Stimulated activated CD8-positive, alpha-beta memory T cell treated with anti-CD3 and anti-CD28 coated beads, Interleukin-15, amount 100 ng/mL, for 4 hours (primary cell): Measurements from ENCODE around the gene CLEC18A.
"Not testable (repeated sequence)": the region's sequence is repeated elsewhere in the genome, so short reads cannot be mapped to it uniquely, and the experiment has no call there.

Experiments
- DNase-seq, 2 donors: peaks; one replicate each; pipeline ENCODE4 v3.0.0-alpha.2; 2020; ENCODE audit warnings: low read depth in 2 of 2

Gene CLEC18A

DNA sequence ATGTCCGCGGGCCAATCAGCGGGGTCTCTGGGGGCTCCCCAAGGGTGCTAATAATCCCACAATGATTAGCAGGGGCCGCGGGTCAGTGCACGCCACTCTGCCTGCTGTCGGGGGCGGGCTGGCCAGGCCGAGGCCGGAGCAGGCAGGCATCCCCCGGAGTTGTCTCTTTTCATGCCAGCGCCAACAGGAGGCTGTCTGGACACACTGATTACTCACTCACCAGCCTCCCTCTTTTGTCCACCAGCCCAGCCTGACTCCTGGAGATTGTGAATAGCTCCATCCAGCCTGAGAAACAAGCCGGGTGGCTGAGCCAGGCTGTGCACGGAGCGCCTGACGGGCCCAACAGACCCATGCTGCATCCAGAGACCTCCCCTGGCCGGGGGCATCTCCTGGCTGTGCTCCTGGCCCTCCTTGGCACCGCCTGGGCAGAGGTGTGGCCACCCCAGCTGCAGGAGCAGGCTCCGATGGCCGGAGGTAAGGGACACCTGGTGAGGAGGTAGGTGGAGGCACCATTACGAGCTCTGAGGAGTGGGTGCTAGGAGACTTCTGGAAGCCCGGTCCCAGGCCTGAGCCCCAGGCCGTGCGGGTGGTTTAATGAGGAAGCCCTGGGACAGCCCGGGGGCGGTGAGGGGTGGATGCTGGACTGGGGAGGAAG lies at the start of gene CLEC18A:
Gene CLEC18A, plus strand, starts transcription at position 318 of the 655 bp plus-strand sequence. Its CDS starts 33 bp downstream, at position 351.
- not testable (repeated sequence) for DNase-seq

DNA sequence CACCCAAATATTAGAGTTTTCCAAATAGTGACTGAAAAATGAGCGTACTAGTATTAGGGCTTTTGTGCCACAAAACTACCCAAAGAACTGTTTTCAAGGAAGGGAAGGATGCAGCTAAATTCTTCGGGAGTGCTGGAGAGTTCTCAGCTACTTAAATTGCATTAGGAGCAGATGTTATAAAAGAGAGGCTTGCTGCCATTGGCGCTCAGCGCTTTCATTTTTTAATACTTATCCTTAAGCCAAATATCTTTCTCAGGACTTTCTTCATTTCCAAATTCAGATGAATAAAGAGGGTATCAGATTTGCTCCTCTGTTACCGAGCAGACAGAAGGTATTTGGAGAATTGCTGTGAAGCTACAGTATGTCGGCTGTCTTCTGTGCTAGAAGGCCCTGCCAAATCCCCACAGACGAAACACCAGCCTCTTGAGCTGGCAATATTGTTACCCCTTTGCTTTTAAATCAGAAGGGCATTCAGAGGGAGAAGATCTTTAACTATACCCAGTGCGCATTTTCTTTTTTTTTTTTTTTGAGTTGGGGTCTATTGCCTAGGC lies 47.2 kb upstream of the CLEC18A start:
- DNase-seq = no peak

DNA sequence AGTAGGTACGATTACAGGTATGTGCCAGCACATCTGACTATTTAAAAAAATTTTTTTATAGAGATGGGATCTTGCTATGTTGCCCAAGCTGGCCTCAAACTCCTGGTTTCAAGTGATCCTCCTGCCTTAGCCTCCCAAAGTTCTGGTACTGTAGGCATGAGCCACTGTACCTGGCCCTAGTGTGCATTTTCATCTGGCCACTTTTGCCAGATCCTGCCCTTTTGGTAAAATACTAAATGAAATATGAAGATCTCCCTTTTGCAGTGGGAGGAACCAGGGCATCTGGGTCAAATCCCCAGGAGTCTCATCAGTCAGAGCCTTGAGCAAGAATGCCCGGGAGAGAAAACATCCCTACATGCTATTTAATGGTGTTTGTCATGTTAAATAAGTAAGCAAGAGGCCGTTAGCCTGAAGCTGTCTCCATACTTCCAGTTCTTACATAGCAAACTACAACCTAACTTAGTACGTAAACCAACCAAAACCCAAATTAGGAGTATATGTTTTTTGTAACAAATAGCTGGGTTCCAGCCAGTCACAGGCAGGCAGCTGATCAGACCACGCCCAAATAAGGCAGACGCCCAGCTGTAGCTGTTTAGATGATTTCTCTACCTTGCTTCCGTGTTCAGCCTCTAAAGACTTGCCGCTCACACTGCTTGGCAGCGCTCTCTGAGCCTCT lies 46.5 kb upstream of the CLEC18A start:
- DNase-seq = no peak

DNA sequence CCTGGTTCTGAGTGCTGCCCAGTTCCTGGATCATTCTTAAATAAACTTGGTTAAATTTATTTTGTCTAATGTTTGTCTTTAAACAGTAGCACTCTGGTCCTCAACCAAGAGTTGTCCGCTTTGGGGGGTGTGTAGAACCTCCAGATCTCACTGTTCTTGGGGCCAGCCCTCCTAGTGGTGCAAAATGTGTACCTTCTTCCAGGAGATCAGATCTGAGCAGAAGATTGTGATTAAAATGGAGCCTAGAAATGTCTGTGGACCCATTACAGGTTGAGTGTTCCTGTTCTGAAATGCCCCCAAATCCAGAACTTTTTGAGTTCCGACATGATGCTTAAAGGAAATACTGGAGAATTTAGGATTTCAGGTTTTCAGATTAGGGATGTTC lies 46.0 kb upstream of the CLEC18A start:
- DNase-seq = no peak

DNA sequence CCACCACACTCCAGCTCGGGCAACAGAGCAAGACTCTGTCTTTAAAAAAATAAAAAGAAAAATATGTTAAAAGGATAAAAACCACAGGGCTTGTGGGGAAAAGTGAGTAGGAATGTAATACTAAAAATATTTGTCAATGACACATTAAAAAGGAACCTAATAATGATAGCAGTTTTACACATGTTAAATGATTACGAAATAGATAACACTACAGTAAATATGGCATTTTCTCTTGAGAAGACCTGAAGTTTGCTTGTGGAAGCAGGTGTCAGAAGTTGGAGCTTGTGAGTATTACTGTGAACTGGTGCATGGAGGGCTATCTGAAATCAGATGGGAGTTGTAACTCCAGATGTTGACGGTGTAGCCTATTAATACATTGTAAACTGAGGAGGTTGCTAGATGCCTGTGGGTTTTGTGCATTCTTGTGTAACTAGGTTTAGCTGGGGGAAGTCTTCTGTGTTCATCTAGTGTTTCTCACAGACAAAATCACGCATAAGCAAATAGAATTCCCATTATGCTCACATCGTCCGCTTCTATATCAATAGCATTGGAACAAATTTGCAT lies 44.2 kb upstream of the CLEC18A start:
- no peak for DNase-seq

DNA sequence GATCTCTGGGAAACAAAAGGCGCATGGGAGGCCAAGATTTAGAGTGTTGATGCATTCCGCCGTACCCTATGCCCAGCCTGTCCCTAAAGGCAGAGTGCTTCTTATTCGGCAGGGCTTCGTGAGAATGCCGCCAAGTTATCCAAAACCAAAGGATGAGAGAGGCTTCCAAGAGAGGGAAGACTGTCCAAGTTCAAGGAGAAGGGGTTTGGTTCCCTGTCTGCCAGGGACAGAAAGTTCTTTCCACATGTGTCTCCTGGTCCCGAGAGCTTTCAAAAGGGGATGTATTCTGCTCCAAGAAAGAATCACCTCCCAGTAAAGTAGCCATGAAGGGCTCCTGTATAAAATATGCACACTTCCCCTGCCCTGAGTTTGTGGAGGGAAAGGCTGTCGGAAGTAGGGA lies 42.1 kb upstream of the CLEC18A start:
- no peak for DNase-seq

DNA sequence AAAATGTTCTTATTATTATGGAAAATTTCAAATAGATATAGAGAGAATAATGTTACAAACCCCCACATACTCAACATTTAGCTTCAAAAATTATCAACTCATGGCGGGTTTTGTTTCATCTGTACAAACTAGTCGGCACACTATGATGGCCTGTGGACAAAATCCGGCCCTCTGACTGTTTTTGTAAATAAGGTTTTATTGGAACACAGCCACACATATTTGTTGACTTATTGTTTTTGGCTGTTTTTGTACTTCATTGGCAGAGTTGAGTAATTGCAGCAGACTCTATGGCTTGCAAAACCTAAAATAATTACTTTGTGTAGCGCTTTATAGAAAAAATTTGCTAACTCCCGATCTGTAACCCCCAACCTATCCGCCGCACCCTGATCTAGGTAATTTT lies 41.4 kb upstream of the CLEC18A start:
- DNase-seq = no peak

DNA sequence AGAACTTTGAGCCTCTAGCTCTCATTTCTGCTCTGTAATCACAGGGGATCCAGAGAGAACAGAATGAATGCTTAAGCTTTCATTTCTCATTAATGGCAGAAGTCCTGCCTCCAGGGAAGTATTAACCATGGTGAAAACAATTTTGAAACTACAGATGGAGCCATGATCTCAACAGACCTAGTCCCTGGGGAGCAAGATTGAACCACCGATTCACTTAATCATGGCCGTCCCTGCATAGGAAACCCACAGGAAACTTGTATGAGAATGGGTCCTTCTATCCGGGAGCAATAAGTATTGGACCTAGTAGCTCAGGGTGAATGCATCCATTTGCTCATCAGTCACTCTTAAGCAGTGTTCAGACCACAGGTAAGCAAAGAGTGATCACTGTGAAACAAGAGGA lies 40.2 kb upstream of the CLEC18A start:
- DNase-seq = no peak

DNA sequence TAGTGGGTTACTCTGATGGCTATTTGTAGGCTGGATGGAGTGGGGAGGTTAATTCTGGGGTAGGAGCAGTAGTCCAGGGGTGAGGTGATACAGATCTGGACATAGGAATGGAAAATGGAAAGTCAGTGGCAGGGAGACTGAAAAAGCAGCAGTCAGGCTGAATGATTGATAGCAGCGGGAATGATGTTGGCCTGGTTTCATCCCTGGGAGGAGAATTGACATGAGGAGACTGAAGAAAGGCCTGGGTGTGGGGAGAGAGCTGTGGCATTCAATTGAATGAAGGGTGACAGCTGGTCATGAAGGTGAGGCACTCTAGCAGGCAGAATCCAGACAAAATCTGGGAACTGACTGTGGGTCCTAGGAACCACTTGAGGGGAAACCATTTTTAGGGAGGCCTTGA lies 34.7 kb upstream of the CLEC18A start:
- no peak for DNase-seq

DNA sequence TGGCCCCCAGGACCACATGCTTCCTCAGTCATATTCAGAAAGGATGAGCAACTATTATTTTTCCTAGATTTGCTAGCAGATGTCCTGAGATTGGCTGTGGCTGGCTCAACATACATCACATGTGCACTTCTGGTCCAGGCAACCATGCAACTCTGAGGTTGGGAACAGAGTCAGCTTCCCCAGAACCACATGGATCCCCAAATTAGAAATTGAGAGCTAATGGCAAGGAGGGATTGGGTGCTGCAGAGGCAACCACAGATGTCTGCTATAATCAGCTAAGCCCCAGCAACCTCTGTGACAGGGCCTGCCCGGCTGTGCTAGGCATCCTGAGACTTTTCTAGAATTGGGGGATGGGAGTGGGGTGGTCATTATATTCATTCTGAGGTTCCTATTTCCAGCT lies 33.8 kb upstream of the CLEC18A start:
- DNase-seq = no peak

DNA sequence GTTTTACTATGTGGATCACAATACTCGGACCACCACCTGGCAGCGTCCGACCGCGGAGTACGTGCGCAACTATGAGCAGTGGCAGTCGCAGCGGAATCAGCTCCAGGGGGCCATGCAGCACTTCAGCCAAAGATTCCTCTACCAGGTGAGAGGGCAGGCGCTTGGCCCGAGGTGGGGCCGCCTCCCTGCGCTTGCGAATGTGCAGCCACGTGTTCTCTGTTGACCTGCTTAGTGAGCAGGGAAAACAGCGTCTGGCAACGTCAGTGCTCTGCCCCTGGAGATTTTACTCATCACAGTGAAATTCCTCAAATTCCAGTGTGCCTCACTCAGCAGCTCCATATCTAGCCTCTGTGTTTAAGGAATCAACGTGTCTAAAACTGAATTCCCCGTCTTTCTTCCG lies 33.4 kb upstream of the CLEC18A start:
- no peak for DNase-seq

DNA sequence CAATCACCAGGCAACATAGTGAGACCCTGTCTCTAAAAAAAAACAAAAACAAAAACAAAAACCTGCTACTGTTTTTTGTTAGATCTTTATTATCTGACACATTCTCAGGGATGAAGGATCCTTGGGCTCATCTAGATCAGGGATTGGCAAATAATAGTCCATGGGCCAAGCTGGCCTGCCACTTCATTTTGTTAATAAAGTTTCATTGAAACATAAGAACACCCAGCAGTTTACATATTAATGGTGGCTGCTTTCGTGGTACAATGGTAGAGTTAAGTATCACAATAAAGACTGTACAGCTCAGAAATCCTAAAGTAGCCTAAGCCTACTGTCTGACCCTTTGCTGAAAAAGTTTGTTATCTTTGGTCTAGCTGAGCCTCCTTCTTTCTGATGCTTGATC lies 32.9 kb upstream of the CLEC18A start:
- DNase-seq = no peak

DNA sequence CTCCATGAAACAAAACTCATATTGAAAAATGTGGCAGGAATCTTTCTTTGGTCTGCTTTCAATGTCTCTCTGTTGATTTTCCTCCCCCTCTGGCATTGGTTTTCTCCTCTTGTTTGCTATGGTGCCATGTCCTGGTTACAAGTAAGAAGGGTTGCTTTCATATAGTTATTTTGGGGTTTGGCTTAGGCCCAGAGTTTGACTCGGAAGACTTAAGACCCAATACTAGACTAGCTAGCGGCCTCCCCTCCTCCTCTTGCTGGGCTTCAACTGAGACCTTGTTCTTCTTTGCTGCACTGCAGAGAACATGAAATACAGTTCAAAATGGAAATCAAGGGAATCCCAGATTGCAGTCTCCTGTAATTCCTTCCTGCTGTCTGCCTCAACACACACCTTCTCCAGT lies 30.0 kb upstream of the CLEC18A start:
- no peak for DNase-seq

DNA sequence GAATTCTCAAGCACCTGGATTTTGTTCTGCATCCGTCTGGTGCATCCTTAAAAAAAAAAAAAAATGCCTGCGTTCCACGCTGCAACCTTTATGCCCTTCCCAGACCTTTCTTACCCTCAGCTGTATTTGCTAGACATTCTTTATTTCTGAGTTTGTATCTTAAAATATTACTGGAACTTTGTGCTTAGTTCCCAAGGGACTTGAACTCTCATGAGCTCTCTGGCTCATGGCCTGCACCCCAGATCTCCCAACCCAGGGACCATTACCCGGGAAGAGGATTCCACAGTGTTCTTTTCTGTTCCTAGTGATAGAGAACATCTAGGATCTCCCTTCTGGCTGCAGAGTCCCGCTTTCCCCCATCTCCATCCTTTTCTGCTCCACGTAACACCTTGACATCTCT lies 28.9 kb upstream of the CLEC18A start:
- DNase-seq = no peak

DNA sequence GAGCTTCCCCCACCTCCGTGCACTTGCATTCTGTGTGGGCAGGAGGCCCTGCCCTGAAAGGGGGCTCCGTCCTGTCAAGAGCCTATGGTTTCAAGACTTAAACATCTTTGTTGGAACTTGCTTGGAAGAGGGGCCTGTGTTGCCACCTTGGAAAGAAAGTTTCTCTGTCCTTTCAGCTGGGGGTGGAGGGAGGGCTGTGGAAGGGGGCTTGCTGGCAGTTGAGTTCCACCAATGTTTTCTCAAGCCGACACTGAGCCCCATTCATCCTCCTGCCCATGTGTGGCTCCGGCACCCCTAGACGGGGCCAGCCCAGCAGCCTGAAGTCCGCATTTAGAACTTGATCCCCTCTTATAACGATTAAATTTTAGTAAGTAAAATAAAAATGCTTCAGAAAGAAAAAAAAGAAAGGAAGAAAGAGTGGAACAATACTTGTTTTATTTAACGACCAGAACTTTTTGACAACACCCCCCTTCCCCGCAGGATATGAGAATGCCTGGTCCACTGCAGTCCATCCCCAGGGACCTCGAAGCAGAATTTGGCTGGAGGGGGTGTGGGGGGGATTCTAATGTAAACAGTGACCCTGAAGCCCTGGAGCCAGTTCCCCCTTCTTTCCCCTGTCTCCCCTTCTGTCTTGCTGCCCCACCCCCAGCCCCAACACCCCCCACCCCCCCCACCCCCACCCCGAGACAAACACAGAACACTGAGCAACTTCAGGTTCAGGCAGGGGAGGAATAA lies 26.9 kb upstream of the CLEC18A start:
- DNase-seq = no peak

DNA sequence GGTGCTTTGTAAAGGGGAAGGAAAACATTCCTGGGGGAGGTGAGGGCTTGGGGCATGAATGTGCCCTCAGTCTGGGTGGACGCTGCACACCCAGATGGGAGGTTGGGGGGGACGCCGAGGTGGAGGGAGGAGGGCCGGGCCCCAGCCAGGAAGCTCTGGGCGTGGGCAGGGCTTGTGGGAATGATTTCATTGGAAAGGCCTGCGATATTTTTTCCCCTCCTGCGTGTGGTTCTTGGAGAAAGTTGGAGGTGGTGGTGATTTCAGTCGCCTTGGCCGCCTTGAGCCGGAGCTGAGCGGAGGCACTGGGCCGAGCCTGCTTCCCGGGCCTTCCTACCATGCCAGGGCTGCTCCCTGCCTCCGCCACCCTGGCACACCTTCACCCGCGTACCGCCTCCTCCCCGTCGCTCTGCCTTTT lies 26.4 kb upstream of the CLEC18A start:
- DNase-seq = no peak

DNA sequence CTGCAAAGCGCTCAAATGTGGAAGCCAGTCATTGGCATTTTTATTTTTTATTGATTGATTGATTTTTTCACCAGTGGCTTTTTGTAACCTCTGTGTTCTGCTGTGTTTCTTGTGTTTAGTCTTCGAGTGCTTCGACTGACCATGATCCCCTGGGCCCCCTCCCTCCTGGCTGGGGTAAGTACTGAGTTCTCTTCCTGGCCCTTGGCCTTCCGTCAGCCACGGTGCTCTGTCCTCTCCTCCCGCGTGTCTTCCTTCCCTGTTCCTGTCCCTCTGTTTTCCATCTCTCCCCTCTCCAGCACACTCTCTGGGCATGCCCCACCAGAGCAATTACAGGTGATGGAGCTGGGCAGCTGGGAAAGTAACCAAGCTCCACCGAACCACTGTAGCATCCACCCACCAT lies 25.8 kb upstream of the CLEC18A start:
- DNase-seq = no peak

DNA sequence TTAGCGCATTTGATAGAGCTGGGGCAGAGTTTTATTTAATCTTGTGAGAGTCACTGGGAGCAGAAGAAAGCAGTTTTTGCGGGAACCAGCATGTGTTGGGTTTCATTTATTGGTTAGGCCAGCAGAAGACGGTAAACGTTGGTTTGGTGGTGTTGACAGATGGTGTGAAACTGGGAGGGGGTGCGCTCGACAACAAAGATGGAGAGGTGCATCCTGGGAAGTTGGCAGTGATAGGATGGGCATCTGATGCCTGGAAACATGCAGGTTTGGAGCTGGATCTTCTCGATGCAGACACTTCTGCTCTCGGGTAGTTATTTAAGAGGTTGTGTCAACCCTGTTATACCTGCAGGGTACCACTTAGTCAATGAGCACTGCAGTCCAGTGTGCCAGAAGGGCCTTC lies 24.9 kb upstream of the CLEC18A start:
- no peak for DNase-seq

DNA sequence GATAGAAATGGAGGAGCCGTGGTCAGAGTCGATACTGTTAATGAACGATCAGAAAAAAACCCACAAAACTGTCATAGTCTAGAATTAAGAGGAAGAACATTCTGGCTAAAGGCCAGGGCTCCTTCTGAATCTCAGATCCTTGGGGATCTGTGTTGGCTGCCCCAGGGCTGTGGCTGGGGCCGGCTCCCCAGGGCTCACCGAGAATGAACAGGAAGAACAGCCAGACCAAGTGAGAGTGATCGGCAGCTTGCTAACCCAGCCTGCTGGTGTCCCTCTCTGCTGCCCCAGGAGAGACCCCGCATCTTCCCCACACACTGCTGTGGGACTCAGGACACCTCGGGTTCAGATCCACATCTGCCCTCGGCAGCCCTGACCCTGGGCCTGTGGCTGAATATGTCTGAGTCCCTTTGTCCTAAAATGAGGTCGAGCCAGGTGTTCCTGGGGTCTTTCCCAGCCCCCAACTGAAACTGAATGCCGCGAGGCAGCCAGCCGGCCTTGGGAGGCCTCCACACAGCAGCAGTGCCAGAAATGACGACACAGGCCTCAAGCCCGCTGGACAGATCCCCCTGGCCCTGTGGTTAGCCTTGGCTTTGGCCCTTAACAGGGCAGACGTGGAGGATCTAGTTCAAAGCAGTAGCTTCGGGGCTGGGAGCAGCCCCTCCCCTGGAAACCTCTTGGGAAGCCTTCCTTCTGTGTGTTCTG lies 23.9 kb upstream of the CLEC18A start:
- DNase-seq = no peak

DNA sequence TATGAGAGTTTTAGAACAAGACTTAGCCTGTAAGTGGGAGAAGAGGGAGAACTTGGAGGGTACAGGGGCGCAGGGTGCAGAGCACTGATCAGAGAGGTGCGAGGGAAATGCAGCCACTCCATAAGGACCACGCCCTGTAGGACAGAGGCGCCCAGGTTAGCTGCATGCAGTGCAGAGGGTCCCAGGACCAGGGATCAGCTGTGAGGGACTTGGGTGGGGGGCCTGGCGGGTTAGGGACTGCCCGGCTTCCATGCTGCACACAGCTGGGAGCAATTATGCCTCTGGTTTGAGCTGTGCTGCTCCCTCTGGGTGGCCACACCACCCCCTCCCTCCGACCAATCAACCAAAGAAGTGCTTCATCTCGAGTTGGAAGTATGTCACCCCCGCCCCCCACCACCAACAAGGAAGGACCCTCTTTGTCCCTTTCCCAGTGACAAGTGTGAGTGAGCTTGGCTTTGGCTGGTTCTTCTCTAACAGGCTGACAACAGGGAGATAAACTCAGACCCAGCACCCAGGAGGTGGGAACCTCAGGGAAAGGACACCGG lies 22.2 kb upstream of the CLEC18A start:
- DNase-seq = no peak

DNA sequence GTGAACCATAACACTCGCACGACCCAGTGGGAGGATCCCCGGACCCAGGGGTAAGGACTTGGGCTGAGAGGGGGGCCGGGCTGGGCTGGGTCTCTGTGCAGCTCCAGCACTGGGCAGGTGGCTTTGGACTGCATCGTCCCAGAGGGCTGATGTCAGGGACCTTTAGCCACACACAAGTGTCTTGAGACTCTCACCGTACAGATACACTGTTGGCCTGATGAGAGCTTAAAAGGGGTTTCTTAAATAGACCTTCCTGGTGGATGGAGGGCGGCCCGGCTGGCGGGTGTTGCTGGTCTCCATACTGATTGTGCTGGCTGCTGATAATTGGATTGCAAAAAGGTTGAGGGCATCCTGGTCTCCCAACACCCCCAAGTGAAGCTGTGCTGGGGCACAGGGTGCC lies 21.7 kb upstream of the CLEC18A start:
- DNase-seq = no peak
